Stimulated activated CD8-positive, alpha-beta memory T cell treated with anti-CD3 and anti-CD28 coated beads, Interleukin-7, amount 100 ng/mL, for 1 hour (primary cell): ENCODE data around the gene BACH1.
A peak's percentile ranks its signal among the peaks of the same experiment; 100 is the strongest.
"Not testable (repeated sequence)": the region's sequence is repeated elsewhere in the genome, so short reads cannot be mapped to it uniquely, and the experiment has no call there.

Source experiments
- DNase-seq, 2 donors: peaks; one replicate each; pipeline ENCODE4 v3.0.0-alpha.2; 2020; ENCODE audit warnings: low read depth in 2 of 2

The BACH1 gene

DNA sequence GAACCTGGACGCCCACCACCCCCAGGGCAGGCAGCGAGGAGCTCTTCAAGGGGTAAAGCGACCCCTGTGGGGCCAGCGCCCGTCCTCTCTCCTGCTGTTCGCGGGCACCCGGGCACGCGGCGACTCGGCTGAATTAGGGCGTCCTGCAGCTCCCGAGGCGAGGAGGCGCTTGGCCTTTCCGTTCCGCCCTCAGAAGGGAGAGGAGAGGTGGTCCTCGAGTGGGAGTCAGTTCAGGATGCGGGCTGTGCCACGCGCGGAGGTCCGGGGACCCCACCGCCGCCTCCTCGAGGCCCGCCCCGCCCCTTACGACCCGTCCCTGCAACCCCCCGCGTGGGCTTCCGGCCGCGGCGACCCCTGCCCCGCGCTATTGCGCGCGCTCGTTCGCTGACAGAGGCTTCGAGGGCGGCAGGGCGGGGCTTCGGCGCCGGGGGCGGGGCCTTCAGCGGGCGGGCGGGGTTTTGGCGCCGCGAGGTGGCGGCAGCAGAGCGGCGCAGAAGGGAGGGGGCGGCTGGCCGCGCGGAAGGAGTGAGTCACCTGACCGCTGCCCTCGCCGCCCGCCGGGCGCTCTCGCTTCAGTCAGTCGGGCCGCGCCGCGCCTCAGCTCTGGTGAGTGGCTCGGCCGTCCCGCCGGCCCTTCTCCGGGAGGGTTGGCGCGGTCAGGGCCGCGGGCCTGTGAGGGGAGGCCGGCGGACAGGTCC is at the start of gene BACH1:
Gene BACH1, plus strand, starts transcription at position 575 of the 698 bp plus-strand sequence. CDS start 22,359 bp downstream, outside the sequence.
- DNase-seq, result peak; percentile 82 to 83

- not testable (repeated sequence) for DNase-seq
Observed at GRCh38 chr21:29249289-29249688, 49.4 kb upstream of the BACH1 start.

GRCh38 chr21:29250636-29251035 is 48.1 kb upstream of the BACH1 start:
- no peak for DNase-seq

GRCh38 chr21:29253861-29254260 is 44.9 kb upstream of the BACH1 start:
- not testable (repeated sequence) for DNase-seq

GRCh38 chr21:29254550-29254949 is 44.2 kb upstream of the BACH1 start:
- DNase-seq, result no peak

GRCh38 chr21:29256126-29256910 is 42.4 kb upstream of the BACH1 start:
- DNase-seq, result no peak

DNA sequence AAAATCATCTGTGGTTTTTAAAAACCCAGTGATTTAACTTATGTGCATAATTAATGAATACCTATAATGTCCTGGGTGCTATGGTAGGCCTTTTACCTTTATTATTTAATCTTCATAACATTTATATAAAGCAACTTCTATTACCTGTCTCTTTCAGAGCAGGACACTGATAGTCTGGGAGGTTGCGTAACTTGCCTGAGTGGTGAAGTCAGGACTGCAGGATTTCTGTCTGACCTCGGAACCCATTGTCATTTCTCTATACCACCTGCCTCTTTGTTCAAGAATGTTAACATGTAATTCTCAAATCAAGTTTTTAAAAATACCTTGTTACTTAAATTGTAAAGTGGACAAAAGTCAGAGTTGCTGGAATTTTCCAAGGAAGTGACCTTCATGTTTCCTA is 41.0 kb upstream of the BACH1 start:
- no peak for DNase-seq

DNA sequence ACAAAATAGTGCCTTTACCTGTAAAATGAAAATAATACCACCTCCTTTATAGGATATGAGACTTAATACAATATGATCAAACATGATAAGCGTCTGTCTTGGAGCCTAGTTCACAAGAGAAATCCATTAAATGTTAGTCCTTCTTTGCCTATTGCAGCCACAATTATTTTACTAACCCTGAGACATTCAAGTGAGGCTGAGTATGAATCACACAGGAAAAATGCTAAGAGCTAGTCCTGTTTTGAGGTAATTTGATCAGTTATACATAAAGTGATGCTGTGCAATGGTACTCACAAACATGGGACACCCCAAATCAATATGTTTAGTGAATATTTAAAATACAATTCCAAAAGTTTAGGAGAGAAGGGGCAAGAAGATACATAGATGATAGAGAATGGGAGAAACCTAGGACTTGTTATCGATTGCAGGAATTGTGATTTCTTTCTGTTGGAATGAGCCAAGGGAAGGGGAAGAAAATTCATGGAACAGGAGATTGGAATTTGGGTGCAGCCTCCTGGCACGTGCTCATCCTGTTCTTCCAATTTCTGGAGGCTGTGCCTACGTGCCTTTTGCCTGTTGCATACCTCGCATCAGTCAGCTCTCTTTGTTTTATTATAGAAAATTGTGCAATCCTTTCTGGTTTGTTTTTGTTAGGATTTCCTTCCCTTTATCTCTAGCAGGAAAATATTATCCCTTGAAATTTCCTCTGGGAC is 39.9 kb upstream of the BACH1 start:
- no peak for DNase-seq

DNA sequence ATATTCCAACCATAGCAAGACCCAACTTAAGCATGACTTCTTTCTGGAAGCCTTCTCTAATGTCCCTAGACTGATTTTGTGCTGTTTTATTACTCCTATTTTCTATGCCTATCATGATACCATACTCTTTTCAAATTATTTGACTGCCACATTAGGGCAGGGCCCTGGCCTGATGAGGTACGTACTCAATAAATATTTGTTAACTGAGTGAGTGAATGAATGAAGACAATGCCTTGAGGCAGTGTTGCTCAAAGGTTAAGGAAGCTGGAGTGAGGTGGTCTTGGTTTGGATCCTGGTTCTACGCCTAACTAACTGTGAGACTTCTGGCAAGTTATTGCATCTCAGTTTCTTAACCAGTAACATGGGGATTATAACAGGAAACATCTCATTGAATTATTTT is 38.3 kb upstream of the BACH1 start:
- no peak for DNase-seq

DNA sequence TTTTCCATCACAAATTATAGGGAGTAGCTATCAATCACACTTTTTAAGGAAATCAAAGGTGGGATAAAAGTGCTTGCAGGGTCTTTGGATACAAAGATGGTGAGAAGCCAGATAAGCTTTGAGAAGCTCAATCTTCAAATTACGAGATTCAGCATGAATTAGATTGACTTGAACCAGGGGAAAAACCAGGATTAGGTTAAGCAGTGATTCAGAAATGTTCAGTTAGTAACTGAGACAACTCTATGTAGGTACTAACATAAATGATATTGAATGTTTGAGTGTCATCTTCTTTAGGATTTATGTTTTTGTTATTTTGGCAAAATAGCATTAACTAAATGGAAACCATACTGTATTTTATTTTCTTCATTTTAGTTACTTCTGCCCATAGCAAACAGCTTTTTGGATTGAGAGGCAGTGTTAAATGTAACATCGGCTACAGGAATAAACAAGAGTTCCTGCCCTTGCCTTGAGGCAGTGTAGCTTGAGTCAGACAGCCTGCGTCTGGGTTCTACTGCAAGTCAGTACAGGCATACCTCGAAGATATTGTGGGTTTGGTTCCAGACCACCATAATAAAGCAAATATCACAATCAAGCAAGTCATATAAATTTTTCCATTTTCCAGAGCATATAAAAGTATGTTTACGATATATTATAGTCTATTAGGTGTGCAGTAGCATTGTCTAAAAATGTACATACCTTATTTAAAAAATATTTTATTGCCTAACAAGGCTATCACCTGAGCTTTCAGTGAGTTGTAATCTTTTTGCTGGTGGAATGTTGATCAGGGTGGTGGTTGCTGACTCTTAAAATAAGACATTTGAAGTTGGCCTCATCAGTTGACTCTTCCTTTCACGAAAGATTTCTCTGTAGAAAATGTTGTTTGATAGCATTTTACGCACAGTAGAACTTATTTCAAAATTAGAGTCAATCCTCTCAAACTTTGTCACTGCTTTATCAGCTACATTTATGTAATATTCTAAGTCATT is 36.9 kb upstream of the BACH1 start:
- no peak for DNase-seq

GRCh38 chr21:29264721-29265120 is 34.0 kb upstream of the BACH1 start:
- no peak for DNase-seq

- DNase-seq, result no peak
Observed at GRCh38 chr21:29265690-29266479, 32.8 kb upstream of the BACH1 start.

- no peak for DNase-seq
Observed at GRCh38 chr21:29267666-29268065, 31.1 kb upstream of the BACH1 start.

GRCh38 chr21:29271927-29272333 is 26.8 kb upstream of the BACH1 start:
- no peak for DNase-seq

GRCh38 chr21:29277442-29277841 is 21.3 kb upstream of the BACH1 start:
- no peak for DNase-seq

DNA sequence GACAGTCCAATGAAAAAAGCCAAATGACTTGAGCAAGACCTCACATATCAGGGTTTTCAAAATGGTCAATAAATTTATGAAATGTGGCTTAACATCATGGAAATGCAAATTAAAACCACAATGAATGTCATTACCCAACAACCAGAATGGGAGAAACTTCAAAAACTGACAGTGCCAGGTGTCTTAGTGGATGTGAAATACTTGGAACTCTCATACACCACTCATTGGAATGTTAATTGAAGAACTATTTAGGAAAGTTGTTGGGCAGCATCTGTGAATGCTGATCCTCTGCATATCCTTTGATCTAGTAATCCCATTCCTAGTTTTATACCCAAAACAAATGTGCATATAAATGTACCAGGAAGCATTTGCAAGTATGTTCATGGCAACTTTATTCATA is 19.2 kb upstream of the BACH1 start:
- DNase-seq, result no peak

GRCh38 chr21:29281801-29282200 is 16.9 kb upstream of the BACH1 start:
- DNase-seq, result not testable (repeated sequence)

DNA sequence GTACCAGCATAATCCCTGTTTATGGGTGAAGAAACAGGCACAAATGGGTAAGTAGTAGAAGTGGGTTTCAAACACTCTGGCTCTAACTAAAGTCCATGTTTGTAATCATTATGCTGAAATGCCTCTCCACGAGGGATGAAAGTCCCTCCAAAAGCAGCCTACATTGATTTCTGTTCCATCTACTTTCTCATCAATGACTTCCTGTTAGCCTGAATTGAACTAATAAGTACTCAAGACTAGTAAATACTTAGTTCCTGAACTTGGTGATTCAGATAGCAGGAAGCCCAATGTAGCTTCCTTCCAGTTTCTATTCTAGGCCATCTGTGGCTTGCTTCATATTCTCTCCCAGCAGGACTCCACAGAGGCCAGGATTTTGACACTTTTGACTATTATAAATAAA is 11.3 kb upstream of the BACH1 start:
- DNase-seq, result no peak

GRCh38 chr21:29288239-29288638 is 10.5 kb upstream of the BACH1 start:
- no peak for DNase-seq

GRCh38 chr21:29289317-29289716 is 9.4 kb upstream of the BACH1 start:
- no peak for DNase-seq

GRCh38 chr21:29290240-29290639 is 8.5 kb upstream of the BACH1 start:
- no peak for DNase-seq
